PC-9 (cell line): ENCODE results near the gene LRGUK. TPM values are rescaled to one million over a fixed set of nuclear protein-coding genes. Genes with fewer than 3 reads are reported as not detected.

Experiments used
- BruUV-seq: library from RNA; stranded (reverse); fragments of 400-500 nt; replicated peaks from 2 replicates; lab custom pipeline; 2021; lab: Mats Ljungman, UMichigan
- CTCF ChIA-PET: fragments of 300-600 bp; sonication (Branson Sonifier 250); formaldehyde crosslinking; loops from one replicate; lab custom pipeline; 2022; ENCODE audit warnings: antibody characterized with exemption; lab: Charles Lee
- POLR2A ChIA-PET: fragments of 300-600 bp; sonication (Branson Sonifier 250); formaldehyde crosslinking; loops from one replicate; lab custom pipeline; 2022; ENCODE audit warnings: antibody characterized with exemption; ENCODE audit not compliant: unreplicated experiment; lab: Charles Lee
- DNase-seq, 2 experiments: peaks; one replicate each; pipeline versions ENCODE4 v3.0.0 to v3.0.0-alpha.2; 2015 to 2022; ENCODE audit warnings: mixed read lengths in 1 of 2
- H2AFZ ChIP-seq: fragments of 200-600 bp; sonication (generic); 2 replicates; pipeline ENCODE4 v1.8.1; 2017; ENCODE audit warnings: antibody characterized with exemption
- H3F3A ChIP-seq: fragments of 200-600 bp; sonication (generic); 2 replicates; pipeline ENCODE4 v1.8.1; 2017; ENCODE audit warnings: antibody characterized with exemption, mild to moderate bottlenecking, low read depth; ENCODE audit not compliant: insufficient read depth
- H3K27ac ChIP-seq: fragments of 200-600 bp; sonication (generic); 2 replicates; pipeline ENCODE4 v1.6.1; 2016; ENCODE audit warnings: mixed run types
- H3K27me3 ChIP-seq: fragments of 200-600 bp; sonication (generic); 2 replicates; pipeline ENCODE4 v1.6.1; 2016; ENCODE audit warnings: low read depth, mixed run types; ENCODE audit not compliant: insufficient read depth
- H3K36me3 ChIP-seq: fragments of 200-600 bp; sonication (generic); 2 replicates; pipeline ENCODE4 v1.6.1; 2016; ENCODE audit warnings: low read depth, mixed run types
- H3K4me1 ChIP-seq: fragments of 200-600 bp; sonication (generic); replicated peaks from 2 replicates; pipeline ENCODE4 v1.6.1; 2016; ENCODE audit warnings: mixed run types; ENCODE audit not compliant: insufficient read depth
- H3K4me2 ChIP-seq: fragments of 200-600 bp; sonication (generic); 2 replicates; pipeline ENCODE4 v1.6.1; 2017; ENCODE audit warnings: mixed run types
- H3K4me3 ChIP-seq: fragments of 200-600 bp; sonication (generic); 2 replicates; pipeline ENCODE4 v1.6.1; 2016; ENCODE audit warnings: mixed run types
- H3K79me2 ChIP-seq: fragments of 200-600 bp; sonication (generic); 2 replicates; pipeline ENCODE4 v1.6.1; 2017; ENCODE audit warnings: low read depth, mixed run types
- H3K9me2 ChIP-seq: fragments of 200-600 bp; sonication (generic); 2 replicates; pipeline ENCODE4 v1.8.1; 2017; ENCODE audit warnings: mild to moderate bottlenecking; ENCODE audit not compliant: insufficient read depth
- H3K9me3 ChIP-seq: fragments of 200-600 bp; sonication (generic); 2 replicates; pipeline ENCODE4 v1.8.1; 2016; ENCODE audit warnings: low read depth; ENCODE audit not compliant: insufficient read depth
- H4K20me1 ChIP-seq: fragments of 200-600 bp; sonication (generic); 2 replicates; pipeline ENCODE4 v1.8.1; 2017; ENCODE audit not compliant: insufficient read depth
- CTCF ChIP-seq: fragments of 200-600 bp; sonication (generic); conservative IDR thresholded peaks from 2 replicates; pipeline ENCODE4 v1.6.1; 2017; ENCODE audit warnings: mixed run types, antibody characterized with exemption, mild to moderate bottlenecking, moderate library complexity
- EZH2 ChIP-seq: fragments of 200-600 bp; sonication (generic); IDR thresholded peaks from 2 replicates; pipeline ENCODE4 v1.8.0; 2017; ENCODE audit warnings: antibody characterized with exemption, low read depth
- intact Hi-C: fragments of 100-400 bp; cut with micrococcal nuclease; formaldehyde crosslinking; loops from one replicate; pipeline ENCODE4 v1.10.0; 2022; ENCODE audit not compliant: unreplicated experiment
- total RNA-seq: library from RNA; stranded (reverse); gene quantifications from 2 replicates; pipeline ENCODE4 v1.2.3, GENCODE V29; 2021

LRGUK gene
- total RNA-seq, 1 experiment from 2014 or later = 2.3 TPM

DNA sequence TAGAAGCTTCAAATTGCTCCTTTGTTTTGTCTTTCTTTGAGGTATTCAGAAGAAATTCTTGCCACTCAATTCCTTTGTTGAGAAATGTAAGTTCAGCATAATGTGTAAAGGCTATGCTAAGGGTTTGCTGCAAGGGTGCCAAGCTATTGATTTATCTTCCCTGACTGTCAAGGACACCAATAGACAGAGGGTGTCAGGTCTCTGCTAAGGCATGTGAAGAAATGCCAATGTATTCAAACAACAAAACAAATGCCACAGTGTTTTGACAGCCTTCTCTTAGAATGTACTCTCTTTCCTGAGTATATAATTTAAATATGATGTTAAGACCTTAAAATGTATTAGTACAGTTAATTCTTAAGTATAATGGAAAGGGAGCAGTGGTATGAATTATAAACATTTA, 62.4 kb downstream of the LRGUK start:
- intact Hi-C loops = no loop called here
- BruUV-seq = no TSS peak
- Histone ChIP-seq H3K4me2 (no peak overlapping the region), H3F3A (no peaks in the 10 kb centered on the region), H3K9me2 (0 out of 2 replicates have a peak, but pooled peaks cover 4% of the 10 kb centered on the region), H2AFZ (no peak overlapping the region), H4K20me1 (no peaks in the 10 kb centered on the region), H3K79me2 (no peaks in the 10 kb centered on the region), H3K4me1 (no peaks in the 10 kb centered on the region), H3K4me3 (no peak overlapping the region), H3K27ac (no peak overlapping the region), H3K27me3 (no peaks in the 10 kb centered on the region), H3K36me3 (no peaks in the 10 kb centered on the region), H3K9me3 (no peaks in the 10 kb centered on the region; the same call in 1 of the 2 replicates)
- POLR2A ChIA-PET = no interaction called here
- DNase-seq = no peak
- TF ChIP-seq EZH2 (no peak), CTCF (no peak)
- CTCF ChIA-PET = no interaction called here

DNA sequence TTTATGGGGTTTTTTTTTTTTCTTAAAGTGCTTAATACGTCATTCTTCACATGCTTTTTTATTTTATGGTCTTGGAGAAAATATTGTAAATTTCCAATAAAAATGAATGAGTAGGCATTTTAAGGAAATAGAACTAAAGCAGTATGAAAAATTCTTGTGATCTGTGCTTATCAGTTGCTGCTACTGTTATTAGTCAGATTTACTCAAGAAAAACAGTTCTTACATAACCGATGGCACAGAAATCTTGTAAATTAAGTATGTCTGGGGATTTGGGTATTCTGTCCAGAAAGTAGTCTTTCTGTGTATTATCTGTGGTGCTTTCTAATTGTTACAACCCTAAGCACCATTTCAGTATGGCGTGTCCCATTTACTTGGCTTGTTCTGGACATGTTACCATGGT, 64.7 kb downstream of the LRGUK start:
- no peak overlapping the region for H3K4me2 ChIP-seq
- H3K27ac ChIP-seq = no peak overlapping the region
- no peaks in the 10 kb centered on the region for H3F3A ChIP-seq
- TF ChIP-seq EZH2 (no peak), CTCF (no peak)
- H3K4me1 ChIP-seq = no peaks in the 10 kb centered on the region
- no peaks in the 10 kb centered on the region; the same call in 1 of the 2 replicates for H3K9me3 ChIP-seq
- ChIA-PET CTCF (no interaction called here), POLR2A (no interaction called here)
- no peak overlapping the region for H3K4me3 ChIP-seq
- intact Hi-C loops = no loop called here
- H3K9me2 ChIP-seq = 0 out of 2 replicates have a peak, but pooled peaks cover 4% of the 10 kb centered on the region
- no peak overlapping the region for H2AFZ ChIP-seq
- no peaks in the 10 kb centered on the region for H3K79me2 ChIP-seq
- H4K20me1 ChIP-seq = no peaks in the 10 kb centered on the region
- no peak for DNase-seq
- no peaks in the 10 kb centered on the region for H3K27me3 ChIP-seq
- H3K36me3 ChIP-seq = no peaks in the 10 kb centered on the region
- no TSS peak for BruUV-seq

DNA sequence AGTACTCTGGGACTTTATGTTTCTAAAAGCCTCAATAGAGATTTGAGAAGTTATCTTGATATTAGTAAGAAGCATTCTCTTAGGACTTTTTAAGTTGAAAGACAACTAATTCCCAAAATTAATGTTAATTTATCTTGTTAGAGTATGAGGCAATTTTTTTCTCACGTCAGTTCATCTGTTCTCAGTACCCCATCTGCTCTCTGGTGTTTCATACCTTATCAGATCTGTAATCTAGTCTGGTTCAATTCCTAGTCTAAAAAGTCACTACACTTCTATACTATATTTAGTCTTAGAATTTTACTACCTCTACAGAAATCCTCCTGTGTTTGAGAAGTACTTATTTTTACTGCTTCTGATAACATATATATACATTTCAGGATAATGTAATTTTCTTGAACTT, 66.1 kb downstream of the LRGUK start:
- Histone ChIP-seq H4K20me1 (no peaks in the 10 kb centered on the region), H3K9me2 (0 out of 2 replicates have a peak, but pooled peaks cover 4% of the 10 kb centered on the region), H3K36me3 (no peaks in the 10 kb centered on the region), H3K27me3 (no peaks in the 10 kb centered on the region), H3K79me2 (no peaks in the 10 kb centered on the region), H3F3A (no peaks in the 10 kb centered on the region), H2AFZ (no peak overlapping the region), H3K4me3 (no peak overlapping the region), H3K27ac (no peak overlapping the region), H3K4me1 (no peaks in the 10 kb centered on the region), H3K4me2 (no peak overlapping the region), H3K9me3 (no peaks in the 10 kb centered on the region)
- CTCF ChIA-PET = no interaction called here
- intact Hi-C loops = no loop called here
- DNase-seq = no peak
- TF ChIP-seq CTCF (no peak), EZH2 (no peak)
- POLR2A ChIA-PET = interaction anchor here (0.6 kb wide), 1 partner anchor 13 kb away, joined by 3 read pairs; no protein-coding TSS in a partner anchor
- BruUV-seq = no TSS peak
